K562 (cell line): Measurements from ENCODE around the gene ERN1.

Source experiments
- GTF2E2 ChIP-seq: fragments of 200-800 bp; sonication (Bioruptor generic); IDR thresholded peaks from 2 replicates; pipeline ENCODE4 v1.6.1; 2016; ENCODE audit warnings: missing genetic modification characterization, missing compliant biosample characterization
- HINFP ChIP-seq: fragments of 450-650 bp; conservative IDR thresholded peaks from 2 replicates; pipeline ENCODE4 v1.6.1; 2016; ENCODE audit warnings: missing genetic modification characterization, low read depth, mild to moderate bottlenecking, control low read depth, missing compliant biosample characterization
- RNF2 ChIP-seq: sonication (generic); IDR thresholded peaks from 2 replicates; pipeline ENCODE4 v1.6.1; 2016
- TEAD1 ChIP-seq, 2 experiments: fragments of 450-650 bp in 1 of 2; sonication (generic) in 1 of 2; formaldehyde crosslinking; IDR thresholded peaks; 2 replicates each; pipeline versions ENCODE4 v1.4.0 to v1.8.0; 2020 to 2022; ENCODE audit warnings: mild to moderate bottlenecking in 2 of 2, missing genetic modification reagents in 1 of 2
- TF ChIP-seq, protein P1 (sequence below), 3 experiments: IDR thresholded peaks in 2 of 3; conservative IDR thresholded peaks in 1 of 3; 2 replicates each; pipeline ENCODE4 v1.5.1; 2011 to 2012; ENCODE audit warnings: low read length in 3 of 3, mild to moderate bottlenecking in 3 of 3, control low read depth in 2 of 3, improper control_type of control experiment in 1 of 3, inconsistent platforms in 1 of 3, low read depth in 1 of 3, mixed read lengths in 1 of 3, moderate library complexity in 1 of 3; ENCODE audit not compliant: insufficient read depth in 2 of 3

DNA sequence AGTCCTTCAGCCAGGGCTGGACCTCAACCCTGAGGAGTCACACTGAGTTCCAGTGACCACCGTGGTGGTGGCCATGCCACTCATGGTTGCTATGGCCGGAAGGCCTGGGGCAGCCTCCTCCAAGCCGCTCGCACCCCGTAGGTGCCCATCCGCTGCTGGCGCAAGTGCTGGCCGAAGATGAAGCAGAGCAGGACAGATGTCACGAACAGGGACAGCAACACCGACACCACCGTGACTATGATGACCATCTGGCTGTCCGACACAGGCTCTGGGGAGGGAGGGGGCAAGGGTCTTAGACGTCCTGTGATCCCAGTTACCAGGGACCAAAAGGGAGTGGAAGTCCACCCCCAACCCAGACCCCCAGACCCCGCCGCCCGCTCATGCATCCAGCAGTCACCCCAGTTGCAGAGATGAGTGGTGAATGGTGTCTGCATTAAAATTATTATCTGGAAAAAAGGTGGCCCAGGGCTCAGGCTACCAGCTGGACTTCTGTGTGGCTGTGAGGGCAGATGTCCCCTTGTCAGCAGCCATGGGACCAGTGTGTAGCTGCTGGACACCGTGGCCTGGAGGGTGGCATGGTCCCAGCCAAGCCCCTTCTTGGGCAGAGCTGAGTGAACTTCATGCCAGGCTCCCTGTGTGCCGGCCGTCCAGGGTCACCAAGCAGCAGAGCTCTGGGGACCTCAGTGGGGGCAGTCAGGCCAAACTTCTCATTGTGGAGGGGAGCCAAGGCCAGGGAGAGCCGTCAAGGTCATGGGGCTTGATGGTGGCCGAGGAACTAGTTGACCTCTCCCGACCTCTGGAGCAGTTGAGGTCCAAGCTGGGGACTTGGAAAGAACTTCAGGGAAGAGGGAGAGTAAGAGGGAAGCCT is 127.1 kb downstream of the ERN1 start:
- TF ChIP-seq, protein P1, sequence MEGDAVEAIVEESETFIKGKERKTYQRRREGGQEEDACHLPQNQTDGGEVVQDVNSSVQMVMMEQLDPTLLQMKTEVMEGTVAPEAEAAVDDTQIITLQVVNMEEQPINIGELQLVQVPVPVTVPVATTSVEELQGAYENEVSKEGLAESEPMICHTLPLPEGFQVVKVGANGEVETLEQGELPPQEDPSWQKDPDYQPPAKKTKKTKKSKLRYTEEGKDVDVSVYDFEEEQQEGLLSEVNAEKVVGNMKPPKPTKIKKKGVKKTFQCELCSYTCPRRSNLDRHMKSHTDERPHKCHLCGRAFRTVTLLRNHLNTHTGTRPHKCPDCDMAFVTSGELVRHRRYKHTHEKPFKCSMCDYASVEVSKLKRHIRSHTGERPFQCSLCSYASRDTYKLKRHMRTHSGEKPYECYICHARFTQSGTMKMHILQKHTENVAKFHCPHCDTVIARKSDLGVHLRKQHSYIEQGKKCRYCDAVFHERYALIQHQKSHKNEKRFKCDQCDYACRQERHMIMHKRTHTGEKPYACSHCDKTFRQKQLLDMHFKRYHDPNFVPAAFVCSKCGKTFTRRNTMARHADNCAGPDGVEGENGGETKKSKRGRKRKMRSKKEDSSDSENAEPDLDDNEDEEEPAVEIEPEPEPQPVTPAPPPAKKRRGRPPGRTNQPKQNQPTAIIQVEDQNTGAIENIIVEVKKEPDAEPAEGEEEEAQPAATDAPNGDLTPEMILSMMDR (IDR thresholded peaks at IDR 0.05 in 2 of 3, conservative IDR thresholded peaks at IDR 0.05 in 1 of 3; ENCODE audit: insufficient read depth in 2 of 3, low read depth in 1 of 3, low read length in 3 of 3), result no peak
- TF ChIP-seq GTF2E2 (tag) (no peak), TEAD1 (CRISPR knock-in tag; IDR thresholded peaks at IDR 0.05) (no peak), HINFP (tag) (no peak), RNF2 (no peak)
